ENCODE results near the gene GRB2. TPM values are rescaled to one million over a fixed set of nuclear protein-coding genes. Genes with fewer than 3 reads are reported as not detected.
"Not testable (repeated sequence)": the region's sequence is repeated elsewhere in the genome, so short reads cannot be mapped to it uniquely, and the experiment has no call there.

GRB2 gene
- total and polyA plus RNA-seq, 12 donors = 36.0 to 374 (median 114) TPM

DNA sequence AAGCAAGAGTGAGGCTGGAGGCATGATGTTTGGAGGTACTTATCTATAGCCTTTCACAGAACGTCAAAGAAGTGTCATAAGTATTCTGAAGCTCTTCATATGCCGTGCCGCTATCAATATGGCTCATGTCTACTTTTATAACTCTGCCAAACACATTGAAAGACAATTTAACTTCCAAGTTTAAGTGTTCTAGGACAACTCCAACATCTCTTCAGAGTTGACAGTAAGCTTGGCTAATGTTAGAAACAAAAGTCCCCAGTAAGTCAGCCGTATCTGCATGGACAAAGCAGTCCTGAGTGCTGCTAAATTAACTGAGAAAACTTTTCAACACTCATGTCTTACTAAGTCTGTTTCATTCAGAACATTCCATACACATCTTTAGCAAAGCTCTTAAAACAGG, 32.2 kb downstream of the GRB2 start:
- Histone ChIP-seq H3K9me3 (replicated peaks in 1 of 3) (no peaks in the 10 kb centered on the region), H3K36me3 (replicated peaks in 1 of 2) (no peaks in the 10 kb centered on the region), H3K27ac (no peak overlapping the region), H3K27me3 (no peaks in the 10 kb centered on the region), H3K4me3 (no peak overlapping the region), H3K4me1 (replicated peaks in 1 of 2) (peaks cover 0 to 39% of the 10 kb centered on the region in 2 donors)
- intact Hi-C loops (cut with DNase I) = no loop called here
- no peak for DNase-seq
- 71 to 85% (median 73%) methylated on average over 4 of the region's 4 CpGs for WGBS, 4 donors
- TF ChIP-seq, protein P1, sequence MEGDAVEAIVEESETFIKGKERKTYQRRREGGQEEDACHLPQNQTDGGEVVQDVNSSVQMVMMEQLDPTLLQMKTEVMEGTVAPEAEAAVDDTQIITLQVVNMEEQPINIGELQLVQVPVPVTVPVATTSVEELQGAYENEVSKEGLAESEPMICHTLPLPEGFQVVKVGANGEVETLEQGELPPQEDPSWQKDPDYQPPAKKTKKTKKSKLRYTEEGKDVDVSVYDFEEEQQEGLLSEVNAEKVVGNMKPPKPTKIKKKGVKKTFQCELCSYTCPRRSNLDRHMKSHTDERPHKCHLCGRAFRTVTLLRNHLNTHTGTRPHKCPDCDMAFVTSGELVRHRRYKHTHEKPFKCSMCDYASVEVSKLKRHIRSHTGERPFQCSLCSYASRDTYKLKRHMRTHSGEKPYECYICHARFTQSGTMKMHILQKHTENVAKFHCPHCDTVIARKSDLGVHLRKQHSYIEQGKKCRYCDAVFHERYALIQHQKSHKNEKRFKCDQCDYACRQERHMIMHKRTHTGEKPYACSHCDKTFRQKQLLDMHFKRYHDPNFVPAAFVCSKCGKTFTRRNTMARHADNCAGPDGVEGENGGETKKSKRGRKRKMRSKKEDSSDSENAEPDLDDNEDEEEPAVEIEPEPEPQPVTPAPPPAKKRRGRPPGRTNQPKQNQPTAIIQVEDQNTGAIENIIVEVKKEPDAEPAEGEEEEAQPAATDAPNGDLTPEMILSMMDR (IDR thresholded peaks at IDR 0.05) = no peak
- TF ChIP-seq POLR2A (IDR thresholded peaks at IDR 0.05) = no peak

GRCh38 chr17:75371981-75372380, 33.5 kb downstream of the GRB2 start:
- Histone ChIP-seq H3K27me3 (no peaks in the 10 kb centered on the region), H3K9me3 (replicated peaks in 1 of 3) (no peaks in the 10 kb centered on the region), H3K4me3 (no peak overlapping the region), H3K36me3 (replicated peaks in 1 of 2) (no peaks in the 10 kb centered on the region), H3K4me1 (replicated peaks in 1 of 2) (peaks cover 10 to 51% of the 10 kb centered on the region in 2 donors), H3K27ac (no peak overlapping the region)
- TF ChIP-seq, protein P1 (IDR thresholded peaks at IDR 0.05) = no peak
- no peak for TF ChIP-seq POLR2A (IDR thresholded peaks at IDR 0.05)
- 88 to 91% (median 90%) methylated on average over 5 of the region's 5 CpGs for WGBS, 4 donors
- no peak for DNase-seq
- intact Hi-C loops (cut with DNase I) = no loop called here

GRCh38 chr17:75371339-75371738, 34.1 kb downstream of the GRB2 start:
- Histone ChIP-seq H3K4me3 (no peak overlapping the region), H3K27ac (no peak overlapping the region), H3K9me3 (replicated peaks in 1 of 3) (no peaks in the 10 kb centered on the region), H3K36me3 (replicated peaks in 1 of 2) (no peaks in the 10 kb centered on the region), H3K27me3 (no peaks in the 10 kb centered on the region), H3K4me1 (replicated peaks in 1 of 2) (peaks cover 13 to 57% of the 10 kb centered on the region in 2 donors)
- 79 to 82% (median 80%) methylated on average over 6 of the region's 6 CpGs for WGBS, 4 donors
- intact Hi-C loops (cut with DNase I) = no loop called here
- DNase-seq = no peak
- no peak for TF ChIP-seq POLR2A (IDR thresholded peaks at IDR 0.05)
- TF ChIP-seq, protein P1 (IDR thresholded peaks at IDR 0.05) = no peak

DNA sequence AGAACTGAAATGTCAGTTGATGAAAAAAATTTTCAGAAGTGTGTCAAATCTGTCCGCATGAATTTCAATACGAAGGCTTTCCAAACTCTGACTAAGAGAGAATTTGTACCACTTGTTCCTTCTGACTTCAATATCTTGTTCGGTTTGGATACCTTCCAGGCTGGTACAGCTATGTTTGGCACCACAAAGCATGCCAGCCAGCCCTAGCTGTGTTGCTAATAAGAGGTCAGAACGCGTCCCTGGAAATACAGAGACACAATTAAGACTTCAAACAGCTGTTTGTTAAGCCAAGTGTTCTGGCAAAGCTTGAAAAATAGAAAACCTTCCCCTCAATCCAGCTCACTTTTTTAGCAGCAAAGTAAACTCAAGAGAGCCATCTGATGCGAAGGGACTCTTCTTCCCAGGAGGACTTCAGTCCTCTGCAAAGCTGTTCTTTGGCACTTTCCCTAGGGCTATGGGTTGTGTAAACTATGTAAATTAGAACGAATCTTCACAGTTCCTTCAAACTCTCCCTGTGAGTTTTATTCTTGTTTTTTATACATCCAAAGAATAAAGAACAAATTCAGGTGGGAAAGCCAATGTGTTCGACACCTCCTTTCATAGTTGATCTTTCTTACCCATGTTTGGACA, 35.1 kb downstream of the GRB2 start:
- intact Hi-C loops (cut with DNase I) = no loop called here
- peak overlapping the region in 4 of 5 donors; percentile 11 to 50 (median 38) for H3K27ac ChIP-seq
- H3K4me3 ChIP-seq = no peak overlapping the region
- no peaks in the 10 kb centered on the region for H3K27me3 ChIP-seq
- H3K9me3 ChIP-seq (replicated peaks in 1 of 3) = no peaks in the 10 kb centered on the region
- WGBS, 4 donors = 48 to 56% (median 51%) methylated on average over 8 of the region's 8 CpGs
- H3K36me3 ChIP-seq (replicated peaks in 1 of 2) = no peaks in the 10 kb centered on the region
- DNase-seq = peak; percentile 52 to 74 (median 65)
- TF ChIP-seq POLR2A (IDR thresholded peaks at IDR 0.05) = no peak
- TF ChIP-seq, protein P1 (IDR thresholded peaks at IDR 0.05) = no peak
- H3K4me1 ChIP-seq (replicated peaks in 1 of 2) = peaks cover 21 to 67% of the 10 kb centered on the region in 2 donors

GRCh38 chr17:75367838-75368789, 37.4 kb downstream of the GRB2 start:
- H3K4me1 ChIP-seq (replicated peaks in 1 of 2) = peaks cover 27 to 82% of the 10 kb centered on the region in 2 donors
- H3K9me3 ChIP-seq (replicated peaks in 1 of 3); H3K27me3 ChIP-seq; H3K36me3 ChIP-seq (replicated peaks in 1 of 2); H3K4me3 ChIP-seq; intact Hi-C loops (cut with DNase I): not testable (repeated sequence)
- 61 to 67% (median 64%) methylated on average over 25 of the region's 25 CpGs for WGBS, 4 donors
- peak in 2 of 7 donors; percentile 31 to 44 for DNase-seq
- H3K27ac ChIP-seq = peak overlapping the region; percentile 19 to 66 (median 61)
